Uterus (tissue), 2 donors: ENCODE results near the gene PLA2G4F.

ENCODE experiments used
- CTCF ChIP-seq, 4 experiments: fragments of 200-600 bp in 2 of 4; fragments of 450-650 bp in 2 of 4; sonication (generic) in 2 of 4; IDR thresholded peaks; one replicate each; pipeline ENCODE4 v1.5.1; 2016 to 2019; ENCODE audit warnings: antibody characterized with exemption in 4 of 4, mild to moderate bottlenecking in 2 of 4, moderate library complexity in 1 of 4
- POLR2A ChIP-seq, 2 donors: fragments of 450-650 bp; IDR thresholded peaks; one replicate each; pipeline ENCODE4 v1.6.1; 2016; ENCODE audit warnings: antibody characterized with exemption in 2 of 2, mild to moderate bottlenecking in 1 of 2, moderate library complexity in 1 of 2

- TF ChIP-seq CTCF (IDR thresholded peaks at IDR 0.05) (no peak), POLR2A (IDR thresholded peaks at IDR 0.05) (no peak)
These were observed 15.9 kb downstream of the PLA2G4F start for GRCh38 chr15:42140383-42141070.
